HG02678 (cell line): ENCODE results near the gene VOPP1.
"Not testable (repeated sequence)": the region's sequence is repeated elsewhere in the genome, so short reads cannot be mapped to it uniquely, and the experiment has no call there.

Experiments used
- ATAC-seq: cut with Tn5 transposase; IDR thresholded peaks from one replicate; pipeline ENCODE4 v1.9.1; 2021; ENCODE audit warnings: mild to moderate bottlenecking, moderate library complexity; ENCODE audit not compliant: unreplicated experiment

The VOPP1 gene

GRCh38 chr7:55490099-55490498 is 82.2 kb downstream of the VOPP1 start:
- ATAC-seq = no peak

DNA sequence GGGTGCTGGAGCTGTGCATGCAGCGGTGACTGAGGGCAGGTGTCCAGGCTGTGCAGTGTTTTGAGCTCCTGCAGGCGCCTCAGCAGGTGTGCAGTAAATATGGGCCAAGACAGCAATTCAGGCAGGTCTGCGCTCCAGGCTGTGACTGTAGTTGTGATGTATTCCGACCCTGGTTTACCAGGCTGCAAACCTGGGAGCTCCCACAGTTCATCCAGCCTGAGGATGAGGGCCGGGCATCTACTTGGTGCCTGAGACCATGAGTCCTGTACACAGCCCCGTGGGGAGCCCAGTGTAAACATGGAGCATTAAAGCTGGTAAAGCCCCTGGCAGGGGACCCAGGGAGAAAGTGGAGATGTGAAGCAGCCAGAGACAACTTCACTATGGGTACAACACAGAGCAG is 82.8 kb downstream of the VOPP1 start:
- no peak for ATAC-seq

- ATAC-seq = no peak
These were observed 83.4 kb downstream of the VOPP1 start for GRCh38 chr7:55488804-55489340.

DNA sequence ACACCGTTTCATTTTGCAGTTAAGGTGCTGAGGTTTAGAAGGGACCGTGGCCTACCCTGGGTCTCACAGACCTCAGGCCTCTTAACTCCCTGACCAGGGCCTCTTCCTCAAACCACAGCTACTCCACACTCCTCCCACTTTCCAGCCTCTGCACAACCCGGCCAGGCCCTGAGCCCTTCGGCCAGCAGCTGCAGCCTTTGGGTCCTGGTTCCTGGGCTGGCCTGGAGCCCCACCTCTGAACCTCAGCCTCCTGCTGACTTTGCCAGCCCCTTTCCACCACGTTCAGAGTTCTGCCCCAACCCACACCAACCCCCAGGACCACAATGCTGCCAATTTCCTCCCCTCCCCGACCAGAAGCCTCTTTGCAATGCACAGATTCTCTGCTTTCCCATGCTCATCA is 84.1 kb downstream of the VOPP1 start:
- no peak for ATAC-seq

DNA sequence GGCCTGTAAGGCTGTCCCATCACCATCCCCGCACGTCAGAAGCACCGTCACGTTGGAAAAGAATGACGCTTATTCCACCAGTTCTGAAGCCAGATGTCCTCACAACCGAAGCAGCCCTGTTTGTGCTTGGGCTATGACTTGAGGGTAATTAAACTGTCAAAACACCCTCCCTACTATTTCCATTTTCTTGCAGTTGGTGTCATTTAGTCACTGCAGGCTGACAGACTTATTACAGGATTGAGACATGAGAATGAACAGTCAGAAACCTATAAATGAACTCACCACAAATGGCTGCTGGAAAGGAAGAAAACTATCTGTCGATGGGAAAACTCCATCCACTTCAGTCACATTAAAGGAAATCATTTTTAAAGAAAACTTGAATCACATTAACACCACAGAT is 85.3 kb downstream of the VOPP1 start:
- ATAC-seq = no peak

DNA sequence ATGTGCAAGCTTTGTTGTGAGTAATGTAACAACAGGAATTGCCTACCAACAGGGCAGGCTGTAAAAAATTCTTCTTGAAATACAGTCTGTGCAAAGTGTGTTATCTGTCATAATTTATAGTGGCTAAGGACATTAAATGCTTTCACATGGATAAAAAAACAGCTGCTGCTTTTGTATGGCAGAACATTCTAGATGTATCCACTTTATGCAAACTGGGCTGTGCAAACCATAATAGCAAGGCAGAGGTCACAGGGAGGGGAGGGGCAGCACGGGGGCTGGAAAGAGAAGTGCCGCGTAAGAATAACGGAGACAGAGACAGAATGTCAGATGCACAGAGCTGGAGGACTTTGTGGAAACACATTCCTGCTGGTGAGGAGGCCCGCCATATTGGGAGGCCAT is 86.1 kb downstream of the VOPP1 start:
- ATAC-seq = no peak

- no peak for ATAC-seq
These were observed 86.7 kb downstream of the VOPP1 start for GRCh38 chr7:55485501-55486191.

DNA sequence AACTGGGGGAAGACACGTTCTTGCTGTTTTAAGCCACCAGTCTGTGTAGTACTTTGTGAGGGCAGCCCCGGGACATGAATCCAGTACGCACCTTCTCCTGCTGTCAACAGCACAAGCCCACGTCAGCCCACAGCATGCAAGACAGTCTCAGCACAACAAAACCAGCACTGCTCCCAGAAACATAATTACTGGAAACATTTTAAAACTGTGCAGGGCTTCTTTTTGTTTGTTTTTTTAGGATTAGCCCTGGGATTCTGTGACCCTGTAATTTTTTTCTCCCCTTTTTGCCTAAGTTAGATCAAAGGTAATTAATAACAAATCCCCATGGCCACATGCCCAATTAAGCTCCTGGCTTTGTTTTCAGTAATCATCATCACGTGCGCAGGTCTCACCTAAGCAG is 87.5 kb downstream of the VOPP1 start:
- ATAC-seq = no peak

GRCh38 chr7:55484241-55484640 is 88.1 kb downstream of the VOPP1 start:
- ATAC-seq = no peak

DNA sequence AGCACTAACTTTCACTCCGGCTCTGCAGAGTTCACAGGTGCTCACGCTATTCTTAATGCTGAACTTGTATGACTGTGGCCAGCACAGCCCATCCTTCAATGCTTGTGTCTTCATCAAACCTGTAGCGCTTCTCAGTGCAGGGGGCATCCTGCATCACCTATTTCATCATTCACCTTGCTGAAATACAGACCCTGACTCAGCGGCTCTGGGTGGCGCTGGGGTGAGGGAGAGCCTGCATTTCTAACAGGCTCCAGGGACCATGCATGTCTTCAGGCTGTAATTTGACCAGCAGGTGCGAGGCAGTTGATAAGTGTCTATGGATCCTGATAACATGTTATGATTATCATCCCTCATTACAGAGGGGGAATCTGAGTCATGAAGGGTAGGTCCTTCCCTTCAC is 89.3 kb downstream of the VOPP1 start:
- no peak for ATAC-seq

GRCh38 chr7:55481155-55481554 is 91.1 kb downstream of the VOPP1 start:
- no peak for ATAC-seq

- no peak for ATAC-seq
These were observed 93.6 kb downstream of the VOPP1 start for GRCh38 chr7:55478700-55479099.

DNA sequence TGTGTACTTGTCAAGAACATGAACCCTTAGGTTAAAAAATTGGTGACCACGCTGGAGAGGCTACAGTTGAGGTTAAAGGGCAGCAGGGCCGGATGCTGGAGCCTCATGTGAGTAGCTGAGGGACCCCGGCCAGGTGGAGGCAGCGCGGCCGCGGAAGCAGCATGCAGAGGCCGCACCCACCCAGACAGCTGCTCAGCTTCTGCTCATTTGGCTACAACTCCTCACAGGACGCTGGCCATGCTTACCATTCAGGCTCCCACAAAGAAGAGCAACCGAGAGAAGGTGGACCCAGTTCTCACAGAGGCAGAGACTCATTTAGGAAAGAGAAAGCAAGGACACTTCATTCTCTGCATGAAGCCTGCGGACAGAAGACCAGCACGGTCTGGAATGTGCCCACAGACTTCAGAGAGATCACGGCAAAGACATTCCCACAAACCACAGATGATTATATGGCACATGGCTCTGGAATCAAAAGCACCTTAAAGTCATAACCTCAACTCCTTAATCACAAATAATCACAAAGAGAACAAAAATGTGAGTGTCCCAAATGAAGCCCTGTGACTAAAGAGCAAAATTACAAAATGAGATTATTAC is 94.4 kb downstream of the VOPP1 start:
- ATAC-seq = no peak

DNA sequence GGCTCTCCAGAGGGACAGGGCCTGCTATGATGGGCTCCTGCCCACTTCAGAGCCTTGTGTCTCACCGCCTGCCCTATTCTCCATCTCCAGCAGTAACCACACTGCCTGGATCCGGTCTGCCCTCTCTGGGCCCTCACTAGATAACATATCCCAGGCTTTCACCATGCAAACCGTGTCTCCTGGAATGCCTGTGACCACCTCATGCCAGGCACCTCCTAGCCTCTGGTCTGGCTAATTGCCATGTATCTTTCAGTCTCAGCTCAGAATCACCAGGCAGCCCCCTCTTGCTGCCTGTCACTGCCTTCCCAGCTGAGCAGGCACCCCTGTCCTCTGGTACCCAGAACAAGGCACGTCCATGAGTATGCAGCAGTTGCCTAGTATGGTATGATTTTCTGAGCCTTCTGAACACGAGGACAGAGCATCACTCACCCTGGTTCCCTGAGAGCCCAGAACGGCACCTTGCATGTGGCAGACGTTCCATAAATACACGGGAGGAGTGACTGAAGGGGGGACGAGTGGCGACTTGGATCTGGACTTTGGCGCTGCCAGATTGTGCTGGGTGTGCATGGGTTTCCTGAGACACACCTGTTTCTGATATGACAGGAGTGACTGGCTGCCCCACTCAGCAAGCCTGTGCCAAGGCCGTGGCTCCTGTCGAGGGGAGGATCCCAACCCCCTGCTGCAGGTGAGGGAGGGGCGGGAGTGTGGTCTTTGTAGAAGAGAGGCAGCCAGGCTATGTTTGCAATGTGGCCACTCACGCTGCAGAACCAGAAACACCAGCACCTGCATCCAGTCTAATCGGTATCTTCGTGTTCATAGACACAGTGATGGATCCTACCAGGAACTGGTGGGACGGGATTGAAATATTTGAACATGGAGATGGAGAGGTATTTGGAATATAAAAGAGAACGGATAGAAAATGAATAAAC is 95.2 kb downstream of the VOPP1 start:
- no peak for ATAC-seq

- no peak for ATAC-seq
These were observed 96.2 kb downstream of the VOPP1 start for GRCh38 chr7:55475855-55476803.

DNA sequence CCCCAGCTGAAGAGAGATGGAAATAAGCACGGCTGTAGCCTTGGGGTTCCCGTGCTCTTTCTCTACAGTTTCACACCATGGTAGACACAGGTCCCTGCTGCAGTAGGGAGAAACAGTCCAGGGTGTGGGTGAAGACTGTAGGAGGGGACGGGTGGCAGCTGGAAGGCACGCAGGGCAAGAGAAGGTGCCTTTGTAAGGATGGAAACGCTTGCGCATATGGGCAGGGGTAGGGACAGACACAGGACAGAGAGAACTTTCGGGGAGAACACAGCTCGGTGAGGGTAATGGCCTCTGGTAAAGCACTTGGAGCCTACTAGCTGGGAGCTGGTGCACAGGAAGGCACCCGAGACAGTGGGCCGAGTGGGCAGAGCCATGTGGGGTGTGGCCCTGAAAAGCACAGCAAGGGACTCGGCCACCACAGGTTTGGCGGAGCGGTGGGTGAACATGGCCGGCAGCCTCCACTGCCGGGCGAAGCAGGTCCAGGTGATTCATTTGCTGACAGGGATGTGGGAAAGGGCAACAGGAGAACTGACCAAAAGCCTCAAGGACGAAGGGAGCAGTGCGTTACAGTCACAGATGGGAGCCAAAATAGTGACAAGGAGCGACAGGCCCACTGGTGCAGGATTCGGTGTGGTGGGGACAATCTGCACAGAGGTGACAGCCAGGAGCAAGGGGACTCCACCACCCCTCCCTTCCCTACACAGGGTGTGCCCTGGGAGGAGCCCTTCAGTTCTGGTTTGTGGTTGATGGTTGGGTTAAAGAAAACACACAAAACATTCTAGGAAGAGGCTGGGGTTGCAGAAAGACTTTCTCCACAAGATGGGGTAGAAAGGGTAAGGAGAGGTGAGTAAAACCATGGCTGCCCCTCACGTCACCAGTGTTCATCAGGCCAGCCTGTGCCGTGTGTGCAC is 97.1 kb downstream of the VOPP1 start:
- no peak for ATAC-seq

GRCh38 chr7:55473932-55474331 is 98.4 kb downstream of the VOPP1 start:
- no peak for ATAC-seq

GRCh38 chr7:55472928-55473725 is 99.2 kb downstream of the VOPP1 start:
- ATAC-seq = no peak

DNA sequence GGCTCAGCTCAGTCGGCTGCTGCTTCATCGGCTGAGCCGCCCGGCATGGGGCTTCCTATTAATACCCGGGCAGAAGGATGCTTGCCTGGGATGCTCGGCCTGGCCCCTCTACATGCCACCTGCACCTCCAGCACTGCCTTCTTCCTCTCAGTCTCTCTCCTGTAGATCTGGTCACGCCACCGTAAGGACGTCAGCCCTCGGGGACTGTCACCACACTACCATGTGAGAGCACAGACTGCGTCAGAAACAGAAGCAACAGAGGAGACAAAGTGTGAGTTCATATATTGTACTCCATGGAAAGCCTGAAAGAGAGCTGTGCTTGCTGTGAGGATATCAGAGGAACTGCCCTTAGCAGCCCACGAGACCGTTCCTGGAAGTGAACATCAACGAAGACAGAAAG is 99.9 kb downstream of the VOPP1 start:
- not testable (repeated sequence) for ATAC-seq
